GM12878 (cell line): ENCODE results near the gene RIOX2.

ENCODE experiments used
- RCOR1 ChIP-seq: conservative IDR thresholded peaks from 2 replicates; pipeline ENCODE4 v1.6.1; 2012; ENCODE audit warnings: low read depth, low read length, improper control_type of control experiment
- TF ChIP-seq, protein P1 (sequence below), 3 experiments: IDR thresholded peaks in 2 of 3; conservative IDR thresholded peaks in 1 of 3; 2 replicates each; pipeline ENCODE4 v1.5.1; 2011; ENCODE audit warnings: low read depth in 3 of 3, low read length in 3 of 3, mild to moderate bottlenecking in 3 of 3, control low read depth in 2 of 3, moderate library complexity in 2 of 3, inconsistent platforms in 1 of 3, mixed read lengths in 1 of 3; ENCODE audit not compliant: control insufficient read depth in 2 of 3, insufficient read depth in 1 of 3; ENCODE audit errors: extremely low read depth in 1 of 3
- TF ChIP-seq, protein P2 (sequence below): IDR thresholded peaks from 2 replicates; pipeline ENCODE4 v1.6.1; 2011; ENCODE audit warnings: low read depth, low read length, improper control_type of control experiment, borderline replicate concordance

DNA sequence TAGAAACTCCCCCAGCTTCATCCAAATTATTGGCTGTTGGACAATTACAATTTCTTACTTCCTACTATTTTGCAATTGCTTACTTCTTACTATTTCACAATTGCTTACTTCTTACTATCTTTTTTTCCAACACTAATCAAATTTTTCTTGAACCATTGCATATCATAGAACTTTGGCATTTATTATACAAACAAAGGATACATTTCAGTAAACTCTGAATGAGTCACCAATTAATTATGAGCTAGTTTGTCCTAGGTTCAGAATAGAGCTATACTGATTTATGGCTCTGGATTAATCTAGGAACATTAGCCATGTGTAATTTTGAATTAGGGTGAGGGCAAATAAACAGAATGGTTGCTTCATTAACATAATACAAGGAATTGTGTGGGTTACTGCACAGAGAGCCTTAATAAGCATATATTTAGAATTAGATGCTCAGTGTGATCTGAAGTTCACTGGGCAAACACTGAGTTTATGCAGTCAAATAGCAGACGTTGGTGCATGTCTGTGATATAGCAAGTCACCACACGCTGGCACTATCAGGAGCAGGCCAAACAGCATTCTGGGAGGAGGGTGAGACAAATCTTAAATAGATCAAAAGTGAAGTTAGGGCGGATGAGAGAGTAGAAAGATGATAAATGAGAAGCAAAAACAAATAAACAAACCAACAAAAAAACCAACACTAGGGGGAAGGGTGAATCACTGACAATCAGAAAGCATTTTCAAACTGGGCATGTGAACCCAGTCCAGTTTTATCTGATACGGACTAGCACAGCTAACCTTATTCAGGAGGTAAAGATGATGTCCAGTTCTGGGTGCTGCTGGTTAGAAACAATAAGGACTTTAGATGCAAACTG is 41.4 kb upstream of the RIOX2 start:
- TF ChIP-seq RCOR1, result no peak
- TF ChIP-seq, protein P1, sequence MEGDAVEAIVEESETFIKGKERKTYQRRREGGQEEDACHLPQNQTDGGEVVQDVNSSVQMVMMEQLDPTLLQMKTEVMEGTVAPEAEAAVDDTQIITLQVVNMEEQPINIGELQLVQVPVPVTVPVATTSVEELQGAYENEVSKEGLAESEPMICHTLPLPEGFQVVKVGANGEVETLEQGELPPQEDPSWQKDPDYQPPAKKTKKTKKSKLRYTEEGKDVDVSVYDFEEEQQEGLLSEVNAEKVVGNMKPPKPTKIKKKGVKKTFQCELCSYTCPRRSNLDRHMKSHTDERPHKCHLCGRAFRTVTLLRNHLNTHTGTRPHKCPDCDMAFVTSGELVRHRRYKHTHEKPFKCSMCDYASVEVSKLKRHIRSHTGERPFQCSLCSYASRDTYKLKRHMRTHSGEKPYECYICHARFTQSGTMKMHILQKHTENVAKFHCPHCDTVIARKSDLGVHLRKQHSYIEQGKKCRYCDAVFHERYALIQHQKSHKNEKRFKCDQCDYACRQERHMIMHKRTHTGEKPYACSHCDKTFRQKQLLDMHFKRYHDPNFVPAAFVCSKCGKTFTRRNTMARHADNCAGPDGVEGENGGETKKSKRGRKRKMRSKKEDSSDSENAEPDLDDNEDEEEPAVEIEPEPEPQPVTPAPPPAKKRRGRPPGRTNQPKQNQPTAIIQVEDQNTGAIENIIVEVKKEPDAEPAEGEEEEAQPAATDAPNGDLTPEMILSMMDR (IDR thresholded peaks at IDR 0.05 in 2 of 3, conservative IDR thresholded peaks at IDR 0.05 in 1 of 3; ENCODE audit: control insufficient read depth in 2 of 3, extremely low read depth in 1 of 3, insufficient read depth in 1 of 3, low read depth in 3 of 3, low read length in 3 of 3), result no peak
- TF ChIP-seq, protein P2, sequence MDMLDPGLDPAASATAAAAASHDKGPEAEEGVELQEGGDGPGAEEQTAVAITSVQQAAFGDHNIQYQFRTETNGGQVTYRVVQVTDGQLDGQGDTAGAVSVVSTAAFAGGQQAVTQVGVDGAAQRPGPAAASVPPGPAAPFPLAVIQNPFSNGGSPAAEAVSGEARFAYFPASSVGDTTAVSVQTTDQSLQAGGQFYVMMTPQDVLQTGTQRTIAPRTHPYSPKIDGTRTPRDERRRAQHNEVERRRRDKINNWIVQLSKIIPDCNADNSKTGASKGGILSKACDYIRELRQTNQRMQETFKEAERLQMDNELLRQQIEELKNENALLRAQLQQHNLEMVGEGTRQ, result no peak
